Measurements from ENCODE around the gene TSC2. TPM values are rescaled to one million over a fixed set of nuclear protein-coding genes. Genes with fewer than 3 reads are reported as not detected.

Gene TSC2
- total and polyA plus RNA-seq, 2 of the 13 experiments (the other 11 are each of a cell fraction or from before 2014, with no cell fraction given): 19.6 to 40.4 TPM

DNA sequence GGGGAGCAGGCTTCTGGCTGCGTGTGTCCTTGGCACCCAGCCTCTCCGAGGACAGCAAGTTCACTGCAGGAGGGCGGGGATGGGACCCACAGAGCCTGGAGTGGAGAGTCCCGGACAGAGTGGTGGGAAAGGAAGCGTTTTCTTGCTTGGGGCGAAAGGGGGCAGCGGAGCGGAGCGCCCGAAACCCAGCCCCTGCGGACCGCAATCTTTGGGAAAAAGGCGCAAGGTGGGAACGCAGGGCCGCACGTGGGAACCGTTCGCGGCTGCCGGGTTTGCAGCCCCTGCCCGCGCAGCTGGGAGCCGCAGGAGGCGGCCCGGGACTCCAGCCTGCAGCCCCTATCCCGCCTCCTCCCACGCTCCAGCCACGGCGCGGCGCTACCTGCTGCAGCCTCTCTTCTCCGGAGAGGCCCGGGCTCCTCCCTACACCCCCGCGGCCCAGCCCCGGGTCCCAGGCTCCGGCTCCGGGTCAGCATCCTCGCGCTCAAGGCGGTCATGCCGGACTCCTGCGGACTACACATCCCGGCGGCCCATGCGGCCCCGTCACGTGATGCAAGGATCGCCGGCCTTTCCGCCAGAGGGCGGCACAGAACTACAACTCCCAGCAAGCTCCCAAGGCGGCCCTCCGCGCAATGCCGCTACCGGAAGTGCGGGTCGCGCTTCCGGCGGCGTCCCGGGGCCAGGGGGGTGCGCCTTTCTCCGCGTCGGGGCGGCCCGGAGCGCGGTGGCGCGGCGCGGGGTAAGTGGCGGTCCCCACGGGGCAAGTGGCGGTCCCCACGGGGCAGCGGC lies at the start of gene TSC2, which contains the start of gene NTHL1 (continued):
- TF ChIP-seq, protein P1, sequence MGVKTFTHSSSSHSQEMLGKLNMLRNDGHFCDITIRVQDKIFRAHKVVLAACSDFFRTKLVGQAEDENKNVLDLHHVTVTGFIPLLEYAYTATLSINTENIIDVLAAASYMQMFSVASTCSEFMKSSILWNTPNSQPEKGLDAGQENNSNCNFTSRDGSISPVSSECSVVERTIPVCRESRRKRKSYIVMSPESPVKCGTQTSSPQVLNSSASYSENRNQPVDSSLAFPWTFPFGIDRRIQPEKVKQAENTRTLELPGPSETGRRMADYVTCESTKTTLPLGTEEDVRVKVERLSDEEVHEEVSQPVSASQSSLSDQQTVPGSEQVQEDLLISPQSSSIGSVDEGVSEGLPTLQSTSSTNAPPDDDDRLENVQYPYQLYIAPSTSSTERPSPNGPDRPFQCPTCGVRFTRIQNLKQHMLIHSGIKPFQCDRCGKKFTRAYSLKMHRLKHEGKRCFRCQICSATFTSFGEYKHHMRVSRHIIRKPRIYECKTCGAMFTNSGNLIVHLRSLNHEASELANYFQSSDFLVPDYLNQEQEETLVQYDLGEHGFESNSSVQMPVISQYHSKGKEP (CRISPR knock-in tag; IDR thresholded peaks at IDR 0.05): no peak
- TF ChIP-seq, protein P2, sequence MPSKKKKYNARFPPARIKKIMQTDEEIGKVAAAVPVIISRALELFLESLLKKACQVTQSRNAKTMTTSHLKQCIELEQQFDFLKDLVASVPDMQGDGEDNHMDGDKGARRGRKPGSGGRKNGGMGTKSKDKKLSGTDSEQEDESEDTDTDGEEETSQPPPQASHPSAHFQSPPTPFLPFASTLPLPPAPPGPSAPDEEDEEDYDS (CRISPR knock-in tag; IDR thresholded peaks at IDR 0.05): peak; percentile 55; the same call in 1 of the 2 replicates
- peak in 1 of 2 experiments; percentile 27; a peak in 1 of 4 replicates for TF ChIP-seq KLF16 (CRISPR knock-in tag; IDR thresholded peaks at IDR 0.05)
- TF ChIP-seq ZNF615 (CRISPR knock-in tag; IDR thresholded peaks at IDR 0.05; ENCODE audit: borderline replicate concordance): no peak
- TF ChIP-seq ARNT2 (CRISPR knock-in tag; IDR thresholded peaks at IDR 0.05; ENCODE audit: low read depth): peak; percentile 53
- no peak for TF ChIP-seq TCF12 (IDR thresholded peaks at IDR 0.05)
- no peak for TF ChIP-seq TCF12 (CRISPR knock-in tag; IDR thresholded peaks at IDR 0.05)
- TF ChIP-seq, protein P3, sequence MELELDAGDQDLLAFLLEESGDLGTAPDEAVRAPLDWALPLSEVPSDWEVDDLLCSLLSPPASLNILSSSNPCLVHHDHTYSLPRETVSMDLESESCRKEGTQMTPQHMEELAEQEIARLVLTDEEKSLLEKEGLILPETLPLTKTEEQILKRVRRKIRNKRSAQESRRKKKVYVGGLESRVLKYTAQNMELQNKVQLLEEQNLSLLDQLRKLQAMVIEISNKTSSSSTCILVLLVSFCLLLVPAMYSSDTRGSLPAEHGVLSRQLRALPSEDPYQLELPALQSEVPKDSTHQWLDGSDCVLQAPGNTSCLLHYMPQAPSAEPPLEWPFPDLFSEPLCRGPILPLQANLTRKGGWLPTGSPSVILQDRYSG (CRISPR knock-in tag; IDR thresholded peaks at IDR 0.05): no peak
- no peak; the same call in 1 of the 2 replicates for TF ChIP-seq ZNF180 (CRISPR knock-in tag; IDR thresholded peaks at IDR 0.05; ENCODE audit: borderline replicate concordance, low read depth)
- TF ChIP-seq ZZZ3 (CRISPR knock-in tag; IDR thresholded peaks at IDR 0.05; ENCODE audit: borderline replicate concordance): 0 out of 2 replicates have a peak, but pooled peaks have one; percentile 39
- no peak for TF ChIP-seq PRMT3 (CRISPR knock-in tag; IDR thresholded peaks at IDR 0.05; ENCODE audit: borderline replicate concordance, low read depth)
- peak; percentile 75; the same call in 1 of the 2 replicates for TF ChIP-seq DMAP1 (CRISPR knock-in tag; IDR thresholded peaks at IDR 0.05)
- TF ChIP-seq ZNF782 (CRISPR knock-in tag; IDR thresholded peaks at IDR 0.05; ENCODE audit: borderline replicate concordance): no peak; the same call in 1 of the 2 replicates
- TF ChIP-seq, protein P4, sequence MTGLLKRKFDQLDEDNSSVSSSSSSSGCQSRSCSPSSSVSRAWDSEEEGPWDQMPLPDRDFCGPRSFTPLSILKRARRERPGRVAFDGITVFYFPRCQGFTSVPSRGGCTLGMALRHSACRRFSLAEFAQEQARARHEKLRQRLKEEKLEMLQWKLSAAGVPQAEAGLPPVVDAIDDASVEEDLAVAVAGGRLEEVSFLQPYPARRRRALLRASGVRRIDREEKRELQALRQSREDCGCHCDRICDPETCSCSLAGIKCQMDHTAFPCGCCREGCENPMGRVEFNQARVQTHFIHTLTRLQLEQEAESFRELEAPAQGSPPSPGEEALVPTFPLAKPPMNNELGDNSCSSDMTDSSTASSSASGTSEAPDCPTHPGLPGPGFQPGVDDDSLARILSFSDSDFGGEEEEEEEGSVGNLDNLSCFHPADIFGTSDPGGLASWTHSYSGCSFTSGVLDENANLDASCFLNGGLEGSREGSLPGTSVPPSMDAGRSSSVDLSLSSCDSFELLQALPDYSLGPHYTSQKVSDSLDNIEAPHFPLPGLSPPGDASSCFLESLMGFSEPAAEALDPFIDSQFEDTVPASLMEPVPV (CRISPR knock-in tag; IDR thresholded peaks at IDR 0.05): peak; percentile 56; the same call in 1 of the 2 replicates
- no peak for TF ChIP-seq ATF1 (CRISPR knock-in tag; IDR thresholded peaks at IDR 0.05)
- peak; percentile 71 for TF ChIP-seq ZNF891 (CRISPR knock-in tag; IDR thresholded peaks at IDR 0.05)
- no peak for TF ChIP-seq ZBTB20 (CRISPR knock-in tag; IDR thresholded peaks at IDR 0.05; ENCODE audit: borderline replicate concordance, low read depth)
- TF ChIP-seq DNMT1 (CRISPR knock-in tag; IDR thresholded peaks at IDR 0.05): no peak
- TF ChIP-seq MXD4 (CRISPR knock-in tag; IDR thresholded peaks at IDR 0.05): peak; percentile 71
- TF ChIP-seq, protein P5, sequence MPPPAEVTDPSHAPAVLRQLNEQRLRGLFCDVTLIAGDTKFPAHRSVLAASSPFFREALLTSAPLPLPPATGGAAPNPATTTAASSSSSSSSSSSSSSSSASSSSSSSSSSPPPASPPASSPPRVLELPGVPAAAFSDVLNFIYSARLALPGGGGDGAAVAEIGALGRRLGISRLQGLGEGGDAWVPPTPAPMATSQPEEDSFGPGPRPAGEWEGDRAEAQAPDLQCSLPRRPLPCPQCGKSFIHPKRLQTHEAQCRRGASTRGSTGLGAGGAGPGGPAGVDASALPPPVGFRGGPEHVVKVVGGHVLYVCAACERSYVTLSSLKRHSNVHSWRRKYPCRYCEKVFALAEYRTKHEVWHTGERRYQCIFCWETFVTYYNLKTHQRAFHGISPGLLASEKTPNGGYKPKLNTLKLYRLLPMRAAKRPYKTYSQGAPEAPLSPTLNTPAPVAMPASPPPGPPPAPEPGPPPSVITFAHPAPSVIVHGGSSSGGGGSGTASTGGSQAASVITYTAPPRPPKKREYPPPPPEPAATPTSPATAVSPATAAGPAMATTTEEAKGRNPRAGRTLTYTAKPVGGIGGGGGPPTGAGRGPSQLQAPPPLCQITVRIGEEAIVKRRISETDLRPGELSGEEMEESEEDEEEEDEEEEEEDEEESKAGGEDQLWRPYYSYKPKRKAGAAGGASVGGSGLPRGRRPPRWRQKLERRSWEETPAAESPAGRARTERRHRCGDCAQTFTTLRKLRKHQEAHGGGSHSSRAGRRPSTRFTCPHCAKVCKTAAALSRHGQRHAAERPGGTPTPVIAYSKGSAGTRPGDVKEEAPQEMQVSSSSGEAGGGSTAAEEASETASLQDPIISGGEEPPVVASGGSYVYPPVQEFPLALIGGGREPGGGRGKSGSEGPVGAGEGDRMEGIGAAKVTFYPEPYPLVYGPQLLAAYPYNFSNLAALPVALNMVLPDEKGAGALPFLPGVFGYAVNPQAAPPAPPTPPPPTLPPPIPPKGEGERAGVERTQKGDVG (CRISPR knock-in tag; IDR thresholded peaks at IDR 0.05; ENCODE audit: borderline replicate concordance): peak; percentile 18; the same call in 1 of the 2 replicates
- 0 out of 2 replicates have a peak, but pooled peaks have one; percentile 51 for TF ChIP-seq HOXA9 (CRISPR knock-in tag; IDR thresholded peaks at IDR 0.05; ENCODE audit: borderline replicate concordance)
